H9 (cell line): ENCODE measurements around the gene CNNM2. TPM values are rescaled to one million over a fixed set of nuclear protein-coding genes. Genes with fewer than 3 reads are reported as not detected.

Experiments used
- DNase-seq: peaks from one replicate; pipeline ENCODE4 v3.0.0-alpha.2; 2017
- H2AFZ ChIP-seq: one replicate; pipeline ENCODE4 v1.6.1; 2013; ENCODE audit warnings: mild to moderate bottlenecking, low read length, control low read depth, moderate library complexity
- H2AK5ac ChIP-seq: 2 replicates; pipeline ENCODE4 v1.6.1; 2013; ENCODE audit warnings: low read length, control low read depth, mixed read lengths; ENCODE audit not compliant: insufficient read length
- H2BK120ac ChIP-seq: one replicate; pipeline ENCODE4 v1.6.1; 2013; ENCODE audit warnings: low read depth, mild to moderate bottlenecking, low read length, control low read depth, inconsistent platforms; ENCODE audit not compliant: poor library complexity, severe bottlenecking
- H2BK12ac ChIP-seq: 2 replicates; pipeline ENCODE4 v1.6.1; 2013; ENCODE audit warnings: low read length, control low read depth, mixed read lengths, low read depth; ENCODE audit not compliant: insufficient read length
- H2BK15ac ChIP-seq: 2 replicates; pipeline ENCODE4 v1.6.1; 2013; ENCODE audit warnings: low read depth, low read length, control low read depth
- H2BK20ac ChIP-seq: one replicate; pipeline ENCODE4 v1.6.1; 2013; ENCODE audit warnings: low read depth, mild to moderate bottlenecking, low read length, control low read depth, inconsistent platforms; ENCODE audit not compliant: poor library complexity, severe bottlenecking
- H2BK5ac ChIP-seq: 2 replicates; pipeline ENCODE4 v1.6.1; 2013; ENCODE audit warnings: low read length, control low read depth, mixed read lengths; ENCODE audit not compliant: insufficient read length
- H3K14ac ChIP-seq: 2 replicates; pipeline ENCODE4 v1.6.1; 2013; ENCODE audit warnings: low read length, control low read depth; ENCODE audit not compliant: insufficient read depth
- H3K18ac ChIP-seq: 2 replicates; pipeline ENCODE4 v1.6.1; 2013; ENCODE audit warnings: low read depth, mild to moderate bottlenecking, mixed read lengths, low read length, control low read depth; ENCODE audit not compliant: insufficient read length
- H3K23ac ChIP-seq: 2 replicates; pipeline ENCODE4 v1.6.1; 2013; ENCODE audit warnings: low read length, control low read depth, mixed read lengths, low read depth; ENCODE audit not compliant: insufficient read length
- H3K23me2 ChIP-seq: 2 replicates; pipeline ENCODE4 v1.6.1; 2013; ENCODE audit warnings: low read depth, mild to moderate bottlenecking, mixed read lengths, low read length, control low read depth; ENCODE audit not compliant: insufficient read length, poor library complexity, severe bottlenecking
- H3K27ac ChIP-seq: 2 replicates; pipeline ENCODE4 v1.5.1; 2013; ENCODE audit warnings: low read length, control low read depth, mixed read lengths, low read depth; ENCODE audit not compliant: insufficient read length
- H3K27me3 ChIP-seq: 2 replicates; pipeline ENCODE4 v1.6.1; 2013; ENCODE audit warnings: low read length, control low read depth, inconsistent platforms; ENCODE audit not compliant: insufficient read depth
- H3K4ac ChIP-seq: 2 replicates; pipeline ENCODE4 v1.6.1; 2013; ENCODE audit warnings: low read depth, mild to moderate bottlenecking, control low read depth, inconsistent platforms, low read length, moderate library complexity
- H3K4me1 ChIP-seq: 2 replicates; pipeline ENCODE4 v1.6.1; 2013; ENCODE audit warnings: low read length, control low read depth, inconsistent platforms; ENCODE audit not compliant: insufficient read depth
- H3K4me2 ChIP-seq: 2 replicates; pipeline ENCODE4 v1.6.1; 2013; ENCODE audit warnings: low read length, control low read depth, mixed read lengths; ENCODE audit not compliant: insufficient read length, insufficient read depth
- H3K56ac ChIP-seq: 2 replicates; pipeline ENCODE4 v1.6.1; 2013; ENCODE audit warnings: low read depth, mild to moderate bottlenecking, mixed read lengths, low read length, control low read depth; ENCODE audit not compliant: insufficient read length
- H3K79me1 ChIP-seq: 2 replicates; pipeline ENCODE4 v1.6.1; 2013; ENCODE audit warnings: low read depth, mild to moderate bottlenecking, moderate library complexity, low read length, control low read depth, inconsistent platforms; ENCODE audit not compliant: insufficient read depth, poor library complexity, severe bottlenecking
- H3K79me2 ChIP-seq: 2 replicates; pipeline ENCODE4 v1.6.1; 2013; ENCODE audit warnings: low read length, control low read depth, inconsistent platforms; ENCODE audit not compliant: insufficient read depth
- H3K9ac ChIP-seq: 2 replicates; pipeline ENCODE4 v1.6.1; 2013; ENCODE audit warnings: low read length, control low read depth, mixed read lengths; ENCODE audit not compliant: insufficient read length; ENCODE audit errors: extremely low read depth
- H3K9me3 ChIP-seq: one replicate; pipeline ENCODE4 v1.6.1; 2013; ENCODE audit warnings: low read depth, low read length, inconsistent platforms; ENCODE audit not compliant: control insufficient read depth
- H3T11ph ChIP-seq: one replicate; pipeline ENCODE4 v1.6.1; 2013; ENCODE audit warnings: mild to moderate bottlenecking, low read length, control low read depth, inconsistent platforms
- H4K20me1 ChIP-seq: one replicate; pipeline ENCODE4 v1.6.1; 2013; ENCODE audit not compliant: control insufficient read depth, insufficient read length, insufficient read depth
- H4K5ac ChIP-seq: 2 replicates; pipeline ENCODE4 v1.6.1; 2013; ENCODE audit warnings: low read depth, mild to moderate bottlenecking, mixed read lengths, low read length, control low read depth; ENCODE audit not compliant: insufficient read length
- H4K8ac ChIP-seq: replicated peaks from 2 replicates; pipeline ENCODE4 v1.6.1; 2013; ENCODE audit warnings: low read length, control low read depth, mixed read lengths, low read depth; ENCODE audit not compliant: insufficient read length
- H4K91ac ChIP-seq: 2 replicates; pipeline ENCODE4 v1.6.1; 2013; ENCODE audit warnings: low read depth, mild to moderate bottlenecking, moderate library complexity, mixed read lengths, low read length, control low read depth; ENCODE audit not compliant: insufficient read length
- H3K27ac Mint-ChIP-seq, 3 experiments: 2 replicates in 2 of 3; 3 replicates in 1 of 3; pipeline ENCODE4 v1.8.0; 2020 to 2021; ENCODE audit warnings: mixed read lengths in 3 of 3, mild to moderate bottlenecking in 1 of 3, moderate library complexity in 1 of 3
- H3K27me3 Mint-ChIP-seq: 2 replicates; pipeline ENCODE4 v1.8.0; 2021; ENCODE audit warnings: low read depth, mild to moderate bottlenecking, moderate library complexity, mixed read lengths
- H3K36me3 Mint-ChIP-seq, 3 experiments: 2 replicates in 2 of 3; 3 replicates in 1 of 3; pipeline ENCODE4 v1.8.0; 2020 to 2021; ENCODE audit warnings: low read depth in 3 of 3, mixed read lengths in 3 of 3; ENCODE audit not compliant: insufficient read depth in 1 of 3
- H3K4me1 Mint-ChIP-seq, 2 experiments: 2 replicates each; pipeline ENCODE4 v1.8.0; 2020; ENCODE audit warnings: mixed read lengths in 2 of 2
- H3K4me3 Mint-ChIP-seq, 2 experiments: 2 replicates in 1 of 2; 3 replicates in 1 of 2; pipeline ENCODE4 v1.8.0; 2020 to 2021; ENCODE audit warnings: mild to moderate bottlenecking in 2 of 2, mixed read lengths in 2 of 2, moderate library complexity in 1 of 2
- H3K9me3 Mint-ChIP-seq, 2 experiments: 2 replicates in 1 of 2; 3 replicates in 1 of 2; pipeline ENCODE4 v1.8.0; 2020; ENCODE audit warnings: mild to moderate bottlenecking in 2 of 2, mixed read lengths in 2 of 2, moderate library complexity in 1 of 2
- WGBS: extraction: QIAGEN DNeasy Blood & Tissue Kit; methylation state at CpG from one replicate; pipeline ENCODE4 v1.1.7; 2013; ENCODE audit warnings: missing lambda C conversion rate, low lambda C conversion rate, mixed read lengths; ENCODE audit not compliant: insufficient read length; ENCODE audit errors: extremely low coverage; 5-methylcytosine and 5-hydroxymethylcytosine counted together
- total RNA-seq: library from RNA; stranded (reverse); gene quantifications from 2 replicates; pipeline ENCODE4 v1.2.1, GENCODE V29; 2021
- TF ChIP-seq, protein P1 (sequence below): fragments of 200-600 bp; sonication (generic); conservative IDR thresholded peaks from 3 replicates; pipeline ENCODE4 v1.8.0; 2021; ENCODE audit warnings: antibody characterized with exemption, mild to moderate bottlenecking

Gene CNNM2
- total RNA-seq, 1 experiment from 2014 or later, result 17.5 TPM

GRCh38 chr10:102948176-102948575 lies 30.1 kb downstream of the CNNM2 start:
- Histone ChIP-seq H3K79me1 (no peaks in the 10 kb centered on the region), H3K27me3 (no peaks in the 10 kb centered on the region), H4K8ac (no peak overlapping the region), H3K4ac (no peak overlapping the region), H3K23me2 (no peaks in the 10 kb centered on the region), H3K14ac (no peak overlapping the region), H3K27ac (no peak overlapping the region), H2AFZ (no peak overlapping the region), H3K9me3 (no peaks in the 10 kb centered on the region), H2BK12ac (no peak overlapping the region), H3K9ac (no peak overlapping the region), H3K23ac (no peak overlapping the region), H2BK20ac (no peak overlapping the region), H2BK120ac (no peak overlapping the region), H3K56ac (no peak overlapping the region), H3T11ph (no peak overlapping the region), H3K18ac (no peak overlapping the region), H3K79me2 (no peaks in the 10 kb centered on the region), H2BK5ac (no peak overlapping the region), H3K4me1 (no peaks in the 10 kb centered on the region), H4K5ac (no peak overlapping the region), H4K20me1 (no peaks in the 10 kb centered on the region), H2AK5ac (no peak overlapping the region), H2BK15ac (no peak overlapping the region), H3K4me2 (no peak overlapping the region), H4K91ac (no peak overlapping the region)
- Mint-ChIP-seq H3K27me3 (no peaks in the 10 kb centered on the region), H3K36me3 (no peaks in the 10 kb centered on the region; a peak in 1 of 7 replicates), H3K4me3 (no peak overlapping the region), H3K27ac (no peak overlapping the region), H3K9me3 (no peaks in the 10 kb centered on the region), H3K4me1 (peaks cover 8 to 15% of the 10 kb centered on the region in 2 experiments)
- TF ChIP-seq, protein P1, sequence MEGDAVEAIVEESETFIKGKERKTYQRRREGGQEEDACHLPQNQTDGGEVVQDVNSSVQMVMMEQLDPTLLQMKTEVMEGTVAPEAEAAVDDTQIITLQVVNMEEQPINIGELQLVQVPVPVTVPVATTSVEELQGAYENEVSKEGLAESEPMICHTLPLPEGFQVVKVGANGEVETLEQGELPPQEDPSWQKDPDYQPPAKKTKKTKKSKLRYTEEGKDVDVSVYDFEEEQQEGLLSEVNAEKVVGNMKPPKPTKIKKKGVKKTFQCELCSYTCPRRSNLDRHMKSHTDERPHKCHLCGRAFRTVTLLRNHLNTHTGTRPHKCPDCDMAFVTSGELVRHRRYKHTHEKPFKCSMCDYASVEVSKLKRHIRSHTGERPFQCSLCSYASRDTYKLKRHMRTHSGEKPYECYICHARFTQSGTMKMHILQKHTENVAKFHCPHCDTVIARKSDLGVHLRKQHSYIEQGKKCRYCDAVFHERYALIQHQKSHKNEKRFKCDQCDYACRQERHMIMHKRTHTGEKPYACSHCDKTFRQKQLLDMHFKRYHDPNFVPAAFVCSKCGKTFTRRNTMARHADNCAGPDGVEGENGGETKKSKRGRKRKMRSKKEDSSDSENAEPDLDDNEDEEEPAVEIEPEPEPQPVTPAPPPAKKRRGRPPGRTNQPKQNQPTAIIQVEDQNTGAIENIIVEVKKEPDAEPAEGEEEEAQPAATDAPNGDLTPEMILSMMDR, result no peak
- no peak for DNase-seq
- whole genome bisulfite sequencing, result no CpG with 5 or more reads among the region's 4 CpGs
